Panc1 (cell line): ENCODE results near the gene ANKLE1.

Experiments used
- SIN3A ChIP-seq: IDR thresholded peaks from 2 replicates; pipeline ENCODE4 v1.6.1; 2012; ENCODE audit warnings: low read depth, mild to moderate bottlenecking, low read length, moderate library complexity, borderline replicate concordance; ENCODE audit not compliant: insufficient read depth
- TF ChIP-seq, protein P1 (sequence below): fragments of 450-650 bp; IDR thresholded peaks from 2 replicates; pipeline ENCODE4 v1.5.1; 2017; ENCODE audit warnings: mild to moderate bottlenecking

DNA sequence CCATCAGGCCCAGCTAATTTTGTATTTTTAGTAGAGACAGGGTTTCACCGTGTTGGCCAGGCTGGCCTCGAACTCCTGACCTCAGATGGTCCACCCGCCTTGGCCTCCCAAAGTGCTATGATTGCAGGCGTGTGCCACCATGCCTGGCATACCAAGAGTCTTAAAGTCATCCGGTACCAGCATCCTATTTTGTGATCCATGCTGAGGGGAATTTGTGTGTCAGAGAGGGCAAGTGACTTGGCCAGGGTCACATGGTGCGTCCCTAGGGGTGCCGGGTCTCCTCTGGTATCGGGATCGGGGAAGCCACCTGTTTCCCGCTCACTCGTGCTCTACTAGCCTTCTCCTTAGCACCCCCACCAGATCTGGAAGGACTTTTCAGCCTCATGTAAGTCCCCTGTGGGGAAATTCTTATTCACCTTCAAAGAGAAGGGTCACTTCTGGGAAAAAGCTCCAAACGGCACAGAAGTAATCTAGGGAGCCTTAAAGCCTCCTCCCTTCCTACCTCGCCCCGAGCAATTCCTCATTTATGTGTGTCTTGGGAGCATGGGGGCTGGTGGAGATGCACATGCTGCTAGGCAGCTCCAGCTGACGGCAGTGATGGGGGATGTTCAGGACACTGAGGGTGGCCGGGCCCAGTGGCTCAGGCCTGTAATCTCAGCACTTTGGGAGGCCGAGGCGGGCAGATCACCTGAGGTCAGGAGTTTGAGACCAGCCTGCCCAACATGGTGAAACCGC is 6.1 kb upstream of the ANKLE1 start:
- TF ChIP-seq, protein P1, sequence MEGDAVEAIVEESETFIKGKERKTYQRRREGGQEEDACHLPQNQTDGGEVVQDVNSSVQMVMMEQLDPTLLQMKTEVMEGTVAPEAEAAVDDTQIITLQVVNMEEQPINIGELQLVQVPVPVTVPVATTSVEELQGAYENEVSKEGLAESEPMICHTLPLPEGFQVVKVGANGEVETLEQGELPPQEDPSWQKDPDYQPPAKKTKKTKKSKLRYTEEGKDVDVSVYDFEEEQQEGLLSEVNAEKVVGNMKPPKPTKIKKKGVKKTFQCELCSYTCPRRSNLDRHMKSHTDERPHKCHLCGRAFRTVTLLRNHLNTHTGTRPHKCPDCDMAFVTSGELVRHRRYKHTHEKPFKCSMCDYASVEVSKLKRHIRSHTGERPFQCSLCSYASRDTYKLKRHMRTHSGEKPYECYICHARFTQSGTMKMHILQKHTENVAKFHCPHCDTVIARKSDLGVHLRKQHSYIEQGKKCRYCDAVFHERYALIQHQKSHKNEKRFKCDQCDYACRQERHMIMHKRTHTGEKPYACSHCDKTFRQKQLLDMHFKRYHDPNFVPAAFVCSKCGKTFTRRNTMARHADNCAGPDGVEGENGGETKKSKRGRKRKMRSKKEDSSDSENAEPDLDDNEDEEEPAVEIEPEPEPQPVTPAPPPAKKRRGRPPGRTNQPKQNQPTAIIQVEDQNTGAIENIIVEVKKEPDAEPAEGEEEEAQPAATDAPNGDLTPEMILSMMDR: no peak
- TF ChIP-seq SIN3A: no peak
